TTC549 (cell line): Measurements from ENCODE around the gene ZSWIM1.
"Not testable (repeated sequence)": the region's sequence is repeated elsewhere in the genome, so short reads cannot be mapped to it uniquely, and the experiment has no call there.

Experiments used
- FAIRE-seq: peaks from 2 replicates; lab custom pipeline; 2012; peaks lifted over from hg19 to GRCh38; lab: Jason Lieb, UNC

ZSWIM1 gene

DNA sequence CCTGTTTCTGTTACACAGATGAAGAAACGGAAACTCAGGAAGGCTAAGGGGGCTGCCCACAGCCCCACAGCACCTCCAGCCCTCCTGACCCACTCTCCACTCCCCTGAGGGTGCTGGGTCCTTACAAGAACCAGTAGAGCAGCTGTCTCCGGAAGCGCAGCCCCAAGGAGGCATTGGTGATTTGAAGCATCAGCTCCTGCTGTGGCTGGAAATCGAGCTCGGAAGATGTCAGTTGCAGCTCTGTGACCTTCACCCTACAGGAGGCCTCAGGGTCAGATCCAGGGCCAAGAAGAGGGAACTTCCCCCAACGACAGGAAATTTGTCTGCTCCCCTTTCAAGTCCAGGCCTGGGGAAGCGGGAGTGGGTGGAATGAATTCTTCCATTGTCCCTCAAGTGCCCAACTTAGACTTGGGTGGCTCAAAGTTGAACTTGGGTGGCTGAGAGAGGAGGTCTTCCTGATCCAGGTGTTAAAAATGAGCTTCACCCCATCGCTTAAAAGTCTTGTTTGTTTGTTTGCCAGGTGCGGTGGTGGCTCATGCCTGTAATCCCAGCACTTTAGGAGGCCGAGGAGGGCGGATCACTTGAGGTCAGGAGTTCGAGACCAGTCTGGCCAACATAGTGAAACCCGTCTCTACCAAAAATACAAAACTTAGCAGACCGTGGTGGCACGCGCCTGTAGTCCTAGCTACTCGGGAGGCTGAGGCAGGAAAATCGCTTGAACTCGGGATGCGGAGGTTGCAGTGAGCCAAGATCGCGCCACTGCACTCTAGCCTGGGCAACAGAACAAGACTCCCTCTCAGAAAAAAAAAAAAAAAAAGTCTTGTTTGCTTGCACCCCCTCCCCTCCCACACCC, 29.0 kb downstream of the ZSWIM1 start:
- no peak for FAIRE-seq

GRCh38 chr20:45910670-45911485, 29.9 kb downstream of the ZSWIM1 start:
- FAIRE-seq, result peak; percentile 95

GRCh38 chr20:45911486-45912343, 30.7 kb downstream of the ZSWIM1 start, which contains the start of gene PLTP:
TSS of gene PLTP (minus strand) at chr20:45912155. CDS start at chr20:45911452, 703 bp downstream.
- no peak for FAIRE-seq

- no peak for FAIRE-seq
Measured at GRCh38 chr20:45912344-45912682, 31.3 kb downstream of the ZSWIM1 start.

DNA sequence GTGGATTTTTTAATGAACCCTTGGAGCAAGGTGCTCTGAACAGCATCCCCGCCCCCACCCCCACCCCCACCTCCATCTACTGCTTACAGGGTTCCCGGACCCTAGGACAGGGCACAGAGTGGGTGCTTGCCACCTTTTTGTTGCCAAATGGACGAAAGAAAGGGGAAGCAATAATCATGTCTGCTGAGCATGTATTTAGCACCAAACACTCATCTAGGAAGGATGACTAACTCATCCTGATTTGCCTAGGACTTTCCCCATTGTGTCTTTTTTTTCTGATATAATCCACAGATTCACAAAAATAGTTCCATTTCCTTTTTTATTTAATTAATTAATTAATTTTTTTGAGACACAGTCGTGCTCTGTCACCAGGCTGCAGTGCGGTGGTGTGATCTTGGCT, 32.1 kb downstream of the ZSWIM1 start:
- FAIRE-seq, result no peak

DNA sequence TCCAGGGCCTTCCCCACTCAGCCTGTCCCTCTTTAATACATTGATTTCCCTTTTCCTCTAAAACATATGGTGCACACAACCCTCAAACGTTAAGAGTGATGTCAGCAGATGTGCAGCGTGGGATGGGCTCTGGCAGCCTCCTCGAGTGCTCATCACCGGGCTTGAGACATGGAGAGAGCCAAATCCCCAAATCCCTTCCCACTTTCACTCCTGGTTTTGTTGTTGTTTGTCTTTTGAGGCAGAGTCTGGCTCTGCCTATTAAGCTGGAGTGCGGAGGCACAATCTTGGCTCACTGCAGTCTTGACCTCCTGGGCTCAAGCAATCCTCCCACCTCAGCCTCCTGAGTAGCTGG, 36.7 kb downstream of the ZSWIM1 start:
- FAIRE-seq, result no peak

DNA sequence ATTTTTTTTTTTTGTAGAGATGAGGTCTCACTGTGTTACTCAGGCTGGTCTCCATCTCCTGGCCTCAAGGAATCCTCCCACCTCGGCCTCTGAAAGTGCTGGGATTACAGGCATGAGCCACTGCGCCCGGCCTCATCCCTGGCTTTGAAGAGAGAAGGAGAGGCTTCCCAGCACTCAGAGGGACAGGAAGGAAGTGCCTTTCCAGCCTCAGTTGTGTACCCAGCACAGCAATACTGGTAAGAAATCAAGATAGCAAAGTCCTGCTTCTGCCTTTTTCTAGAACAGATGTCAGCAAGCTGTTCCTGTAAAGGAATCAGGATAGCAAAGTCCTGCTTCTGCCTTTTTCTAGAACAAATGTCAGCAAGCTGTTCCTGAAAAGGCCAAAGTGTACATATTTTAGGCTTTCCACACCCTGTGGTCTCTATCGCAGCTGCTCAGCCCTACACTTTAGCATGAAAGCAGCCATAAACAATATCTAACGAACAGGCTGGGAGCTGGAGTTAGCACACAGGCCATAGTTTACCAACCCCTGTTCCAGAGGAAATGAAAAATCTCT, 37.2 kb downstream of the ZSWIM1 start:
- FAIRE-seq, result no peak

- FAIRE-seq, result no peak
Measured at GRCh38 chr20:45918779-45919537, 37.9 kb downstream of the ZSWIM1 start.

- no peak for FAIRE-seq
Measured at GRCh38 chr20:45919542-45920399, 38.7 kb downstream of the ZSWIM1 start.

GRCh38 chr20:45920462-45921336, 39.7 kb downstream of the ZSWIM1 start:
- FAIRE-seq, result no peak

DNA sequence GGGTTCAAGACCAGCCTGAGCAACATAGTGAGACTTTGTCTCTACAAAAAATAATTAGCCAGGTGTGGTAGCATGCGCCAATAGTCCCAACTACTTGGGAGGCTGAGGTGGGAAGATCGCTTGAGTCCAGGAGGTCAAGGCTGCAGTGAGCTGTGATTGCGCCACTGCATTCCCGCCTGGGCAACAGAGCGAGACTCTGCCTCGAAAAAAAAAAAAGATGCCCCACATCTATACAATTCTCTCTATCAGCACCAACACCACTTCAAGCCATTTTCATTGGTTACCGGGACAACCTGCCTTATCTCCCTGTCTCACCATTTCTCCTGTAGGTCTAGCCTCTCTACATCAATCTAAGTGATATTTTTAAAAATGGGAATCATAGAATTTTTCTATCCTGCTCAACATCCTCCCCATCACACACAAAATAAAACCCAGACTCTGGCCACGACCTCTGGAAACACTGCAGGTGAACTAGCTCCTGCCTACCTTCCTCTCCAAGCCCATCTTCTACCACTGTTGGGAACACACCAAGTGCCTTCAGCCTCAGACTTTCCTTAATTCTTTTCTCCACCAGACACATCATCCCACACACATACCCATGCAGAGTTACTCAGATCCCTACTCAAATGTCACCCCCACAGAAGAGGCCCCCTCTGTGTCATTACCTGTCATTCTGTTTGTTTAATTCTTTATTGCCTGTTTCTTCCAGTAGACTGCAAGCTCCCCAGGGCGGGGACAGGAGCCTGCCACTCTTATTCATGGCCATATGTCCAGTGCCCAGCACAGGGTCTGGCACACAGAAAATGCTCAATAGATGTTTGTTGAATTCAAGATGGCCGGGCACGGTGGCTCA, 40.5 kb downstream of the ZSWIM1 start:
- no peak for FAIRE-seq

DNA sequence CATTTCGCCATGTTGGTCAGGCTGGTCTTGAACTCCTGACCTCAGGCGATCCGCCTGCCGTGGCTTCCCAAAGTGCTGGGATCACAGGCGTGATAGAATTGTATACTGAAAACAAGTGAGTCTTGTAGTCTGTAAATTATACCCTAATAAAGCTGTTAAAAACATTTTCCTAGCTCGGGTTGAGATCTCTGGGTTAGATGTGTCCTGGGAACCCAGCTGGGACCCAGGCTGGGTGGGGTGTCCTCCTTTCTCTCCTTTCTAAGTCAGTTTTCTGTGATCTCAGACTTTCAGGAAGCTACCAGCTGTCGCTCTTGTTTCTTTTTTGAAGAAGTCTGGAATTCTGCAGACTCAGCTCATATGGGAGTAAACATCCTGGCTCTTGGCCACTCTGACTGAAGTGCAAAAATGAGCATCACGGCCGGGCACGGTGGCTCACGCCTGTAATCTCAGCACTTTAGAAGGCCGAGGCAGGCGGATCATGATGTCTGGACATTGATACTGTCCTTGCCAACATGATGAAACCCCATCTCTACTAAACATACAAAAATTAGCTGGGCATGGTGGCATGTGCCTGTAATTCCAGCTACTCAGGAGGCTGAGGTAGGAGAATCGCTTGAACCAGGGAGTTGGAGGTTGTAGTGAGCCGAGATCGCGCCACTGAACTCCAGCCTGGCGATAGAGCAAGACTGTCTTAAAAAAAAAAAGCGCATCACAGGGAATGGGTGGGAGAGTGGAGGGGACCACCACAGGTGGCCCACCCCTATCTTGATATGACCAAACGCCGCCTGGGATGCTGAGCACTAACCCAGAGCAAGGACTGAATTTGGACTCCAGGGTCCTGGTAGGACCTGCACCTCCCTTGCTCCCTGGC, 43.6 kb downstream of the ZSWIM1 start:
- no peak for FAIRE-seq

GRCh38 chr20:45925821-45926506, 44.9 kb downstream of the ZSWIM1 start:
- FAIRE-seq, result no peak

DNA sequence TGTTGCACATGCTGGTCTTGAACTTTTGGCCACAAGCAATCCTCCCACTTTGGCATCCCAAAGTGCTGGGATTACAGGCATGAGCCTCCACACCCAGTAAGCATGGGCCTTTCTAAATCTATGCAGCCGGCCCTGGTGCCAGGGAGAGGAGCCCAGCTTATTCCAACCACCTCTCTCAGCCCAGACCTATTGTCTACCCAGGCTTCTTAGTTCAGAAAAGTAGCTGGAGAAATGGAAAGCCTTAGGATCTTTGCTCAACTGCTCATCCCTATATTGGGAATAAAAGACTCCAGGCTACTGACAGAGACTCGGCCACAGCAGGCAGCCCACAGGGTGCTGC, 45.7 kb downstream of the ZSWIM1 start:
- no peak for FAIRE-seq

DNA sequence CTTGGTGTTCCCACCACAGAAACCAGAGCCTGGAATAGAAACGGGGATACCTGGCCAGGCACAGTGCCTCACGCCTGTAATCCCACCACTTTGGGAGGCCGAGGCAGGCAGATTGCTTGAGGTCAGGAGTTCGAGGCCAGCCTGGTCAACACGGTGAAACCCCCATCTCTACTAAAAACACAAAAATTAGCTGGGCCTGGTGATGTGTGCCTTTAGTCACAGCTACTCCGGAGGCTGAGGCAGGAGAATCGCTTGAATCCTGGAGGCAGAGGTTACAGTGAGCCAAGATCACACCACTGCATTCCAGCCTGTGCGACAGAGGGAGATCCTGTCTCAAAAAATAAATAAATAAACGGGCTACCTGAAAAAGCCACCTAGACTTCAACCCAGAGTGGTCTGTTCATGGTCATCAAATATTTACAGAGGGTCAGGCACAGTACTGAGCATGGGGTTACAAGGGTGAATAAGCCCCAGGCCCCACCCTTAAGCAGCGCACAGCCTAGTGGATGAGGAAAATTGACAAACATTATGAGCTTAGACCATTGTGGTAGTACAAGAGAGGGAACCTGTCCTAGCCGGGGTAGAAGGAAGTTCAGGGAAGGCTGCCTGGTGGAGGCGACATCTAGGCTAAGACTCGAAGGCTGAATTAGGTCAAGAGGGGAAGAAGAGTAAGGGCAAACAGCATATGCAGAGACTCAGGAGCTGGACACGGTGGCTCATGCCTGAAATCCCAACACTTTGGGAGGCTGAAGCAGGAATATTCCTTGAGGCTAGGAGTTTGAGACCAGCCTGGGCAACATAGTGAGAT, 46.2 kb downstream of the ZSWIM1 start:
- no peak for FAIRE-seq

DNA sequence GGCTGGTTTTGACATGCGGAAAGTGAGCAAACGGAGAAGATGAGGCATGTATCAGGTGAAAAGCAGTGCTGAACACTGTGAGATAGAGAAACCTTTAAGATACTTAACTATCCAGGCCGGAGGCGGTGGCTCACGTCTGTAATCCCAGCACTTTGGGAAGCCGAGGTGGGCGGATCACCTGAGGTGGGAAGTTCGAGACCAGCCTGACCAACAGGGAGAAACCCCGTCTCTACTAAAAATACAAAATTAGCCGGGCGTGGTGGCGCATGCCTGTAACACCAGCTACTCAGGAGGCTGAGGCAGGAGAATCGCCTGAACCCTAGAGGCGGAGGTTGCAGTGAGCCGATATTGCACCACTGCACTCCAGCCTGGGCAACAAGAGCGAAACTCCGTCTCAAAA, 50.7 kb downstream of the ZSWIM1 start:
- FAIRE-seq, result not testable (repeated sequence)
